Sigmoid colon (tissue), 3 donors: ENCODE data around the gene EIF4EBP2.

Experiments
- CTCF ChIP-seq, 4 experiments: fragments of 450-650 bp in 3 of 4; fragments of 200-600 bp in 1 of 4; IDR thresholded peaks; one replicate each; pipeline ENCODE4 v1.5.1; 2016 to 2019; ENCODE audit warnings: antibody characterized with exemption in 4 of 4, mild to moderate bottlenecking in 3 of 4, moderate library complexity in 2 of 4
- POLR2A ChIP-seq, 2 donors: fragments of 450-650 bp; IDR thresholded peaks; one replicate each; pipeline ENCODE4 v1.6.1; 2016; ENCODE audit warnings: antibody characterized with exemption in 2 of 2, mild to moderate bottlenecking in 2 of 2, moderate library complexity in 2 of 2

GRCh38 chr10:70379581-70380176, 24.3 kb upstream of the EIF4EBP2 start:
- no peak for TF ChIP-seq POLR2A (IDR thresholded peaks at IDR 0.05)
- TF ChIP-seq CTCF (IDR thresholded peaks at IDR 0.05), result peak in 3 of 4 experiments; percentile 25 to 33 (median 32)
